GM21723 (cell line): ENCODE data around the gene CALR3.
"Not testable (repeated sequence)": the region's sequence is repeated elsewhere in the genome, so short reads cannot be mapped to it uniquely, and the experiment has no call there.

Experiments
- ATAC-seq: cut with Tn5 transposase; IDR thresholded peaks from one replicate; pipeline ENCODE4 v1.9.1; 2021; ENCODE audit warnings: mild to moderate bottlenecking, moderate library complexity; ENCODE audit not compliant: unreplicated experiment

The CALR3 gene

DNA sequence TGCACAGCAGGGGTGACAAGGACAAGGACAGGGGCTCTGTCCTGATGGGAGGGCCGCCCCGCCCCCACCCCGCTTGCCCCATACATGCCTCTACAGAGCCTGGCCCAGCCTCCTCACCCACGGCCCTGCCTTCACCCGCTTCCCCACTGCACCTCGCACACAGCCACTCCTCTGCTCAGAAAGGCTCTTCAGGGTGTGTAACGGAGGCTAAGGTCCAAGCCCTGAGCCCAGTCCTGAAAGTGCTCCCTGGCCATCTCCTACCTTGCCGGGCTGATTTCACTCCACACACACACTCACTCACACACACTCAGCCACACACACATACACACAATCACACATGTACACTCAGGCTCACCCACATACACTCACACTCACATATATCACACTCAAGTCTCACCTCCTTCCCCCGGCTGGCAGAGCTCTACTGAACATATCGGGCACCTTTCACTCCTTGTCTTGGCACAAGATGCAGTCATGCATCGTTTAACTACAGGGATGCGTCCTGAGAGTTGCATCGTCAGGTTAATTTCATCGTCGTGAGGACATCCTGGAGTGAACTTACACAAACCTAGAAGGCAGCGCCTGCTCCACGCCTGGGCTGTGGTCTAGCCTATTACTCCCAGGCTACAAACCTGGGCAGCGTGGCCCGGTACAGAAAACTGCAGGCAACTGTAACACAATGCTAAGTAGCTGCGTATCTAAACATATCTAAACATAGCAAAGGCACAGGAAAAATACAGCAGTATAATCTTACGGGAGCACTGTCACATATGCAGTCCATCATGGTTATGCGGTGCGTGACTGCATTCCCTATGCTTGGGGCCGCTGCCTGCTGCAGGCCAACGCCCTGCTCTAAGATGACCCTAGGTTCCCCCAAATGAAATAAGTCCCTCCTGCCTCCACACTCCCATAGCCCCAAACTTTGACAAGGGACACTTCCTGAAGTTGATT lies 37.3 kb downstream of the CALR3 start:
- no peak for ATAC-seq

DNA sequence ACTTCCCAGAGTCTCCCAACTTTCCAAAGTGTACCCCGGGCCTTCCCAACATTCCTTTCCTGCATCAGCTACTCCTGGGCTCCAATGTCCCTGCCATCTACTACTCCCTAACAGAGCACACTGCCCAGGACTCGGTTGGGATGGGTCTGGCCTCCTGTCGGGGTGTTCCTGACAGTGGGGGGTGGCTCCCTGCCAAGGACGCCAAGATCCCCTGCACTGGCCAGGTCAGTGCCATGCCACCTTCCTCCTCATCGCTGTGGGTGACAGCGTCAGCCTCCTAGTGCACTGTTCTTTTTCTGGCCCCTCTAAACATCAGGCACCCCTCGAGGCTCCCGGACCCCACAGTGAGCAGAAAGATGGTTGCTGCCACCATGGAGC lies 38.0 kb downstream of the CALR3 start:
- no peak for ATAC-seq

DNA sequence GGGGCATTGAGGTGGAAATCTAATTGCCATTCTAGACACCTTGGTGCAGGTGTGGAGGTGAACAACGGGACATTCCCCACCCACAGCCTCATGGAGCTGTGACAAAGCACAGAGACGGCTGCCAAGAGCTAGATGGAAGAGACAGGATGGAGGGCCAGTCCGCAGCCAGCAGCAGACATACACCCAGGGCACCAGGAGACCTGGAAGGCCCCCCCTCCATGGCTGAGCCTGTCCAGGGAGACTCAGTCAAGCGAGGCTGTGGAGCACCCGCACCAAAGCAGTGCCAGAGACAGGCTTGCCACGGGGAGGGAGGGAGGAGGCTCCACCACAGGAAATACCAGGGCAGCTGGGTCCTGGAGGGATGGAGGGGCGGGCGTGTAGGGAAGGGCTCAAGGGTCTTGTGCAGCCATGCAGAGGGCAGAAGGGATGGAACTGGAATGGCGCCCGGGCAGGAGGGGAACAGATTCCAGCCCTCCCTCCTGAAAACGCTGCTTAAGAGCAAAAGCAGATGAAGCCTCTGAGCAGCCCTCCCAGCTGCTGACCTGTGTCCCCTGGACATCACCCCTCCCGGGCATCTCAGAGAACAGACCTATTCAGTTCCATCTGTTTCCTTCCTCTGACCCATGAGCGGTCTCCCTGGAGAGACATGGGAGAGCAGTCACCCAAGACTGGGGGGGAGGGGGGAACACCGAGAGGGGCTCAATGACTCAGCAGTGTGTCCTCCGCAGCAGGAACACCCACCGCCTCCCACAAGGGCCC lies 38.6 kb downstream of the CALR3 start:
- no peak for ATAC-seq

DNA sequence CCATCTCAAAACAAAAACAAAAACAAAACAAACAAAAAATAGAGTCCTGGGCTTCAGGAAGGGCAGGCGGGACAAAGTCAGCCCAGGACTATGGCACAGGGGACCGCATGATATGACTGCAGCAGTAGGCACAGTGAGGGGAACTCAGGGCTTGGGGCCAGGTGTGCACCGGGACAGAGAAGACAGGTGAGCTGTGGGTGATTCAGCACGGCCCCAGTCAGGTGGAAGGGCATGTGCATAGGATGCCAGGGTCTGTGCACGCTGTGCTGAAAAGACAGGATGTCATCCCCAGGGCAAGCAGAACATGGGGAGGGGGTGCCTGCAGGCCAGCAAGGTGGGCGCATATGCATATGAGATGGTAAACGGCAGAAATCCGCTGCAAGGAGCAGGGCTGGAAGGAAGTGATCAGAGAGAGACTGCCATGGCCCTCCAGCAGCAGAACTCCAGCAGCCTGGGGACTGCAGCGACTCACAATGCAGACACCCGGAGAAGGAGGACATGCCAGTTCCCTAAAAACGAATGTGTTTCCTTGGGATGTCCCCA lies 39.2 kb downstream of the CALR3 start:
- ATAC-seq = no peak

DNA sequence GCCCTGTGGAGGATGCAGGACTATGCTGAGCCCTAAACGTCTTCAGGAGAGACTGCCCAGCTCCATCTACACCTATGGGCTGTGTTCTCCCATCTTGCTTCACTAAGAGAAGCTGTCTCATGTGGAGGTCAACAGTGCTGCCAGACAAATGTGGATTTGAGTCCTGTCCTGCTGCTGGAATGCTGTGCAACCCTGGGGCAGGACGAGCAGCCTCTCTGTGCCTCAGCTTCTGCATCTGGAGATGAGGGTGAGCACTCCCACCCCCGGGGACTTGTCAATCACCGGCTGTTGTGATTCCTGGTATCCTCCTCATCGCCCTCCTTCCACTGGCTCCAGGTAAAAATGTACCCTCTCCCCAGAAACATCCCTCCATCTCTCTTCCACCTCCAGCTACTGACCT lies 40.5 kb downstream of the CALR3 start:
- ATAC-seq = no peak

DNA sequence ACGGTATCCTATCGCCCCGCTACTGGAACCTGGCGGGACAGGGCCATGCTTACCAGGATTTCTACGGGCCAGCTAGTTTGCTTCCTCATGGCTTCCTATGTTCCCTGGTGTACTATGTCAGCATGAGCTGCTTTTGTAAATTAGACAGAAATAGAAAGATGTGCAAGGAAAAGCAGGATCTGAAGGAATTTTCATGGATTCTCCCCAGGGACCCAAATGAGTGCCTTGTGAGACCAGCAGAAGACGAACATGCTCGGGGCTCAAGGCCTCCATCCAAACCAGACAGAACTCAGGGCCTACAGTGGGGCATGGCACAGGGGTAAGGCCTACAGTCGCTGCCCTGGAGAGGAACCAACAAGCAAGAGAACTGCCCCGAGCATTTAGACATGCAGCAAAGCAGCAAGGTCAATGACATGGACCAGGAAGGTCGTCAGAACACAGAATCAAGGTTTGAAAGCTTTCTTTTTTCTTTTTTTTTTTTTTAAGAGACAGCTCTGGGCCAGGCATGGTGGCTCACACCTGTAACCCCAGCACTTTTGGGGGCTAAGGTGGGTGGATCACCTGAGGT lies 41.5 kb downstream of the CALR3 start:
- ATAC-seq = no peak

DNA sequence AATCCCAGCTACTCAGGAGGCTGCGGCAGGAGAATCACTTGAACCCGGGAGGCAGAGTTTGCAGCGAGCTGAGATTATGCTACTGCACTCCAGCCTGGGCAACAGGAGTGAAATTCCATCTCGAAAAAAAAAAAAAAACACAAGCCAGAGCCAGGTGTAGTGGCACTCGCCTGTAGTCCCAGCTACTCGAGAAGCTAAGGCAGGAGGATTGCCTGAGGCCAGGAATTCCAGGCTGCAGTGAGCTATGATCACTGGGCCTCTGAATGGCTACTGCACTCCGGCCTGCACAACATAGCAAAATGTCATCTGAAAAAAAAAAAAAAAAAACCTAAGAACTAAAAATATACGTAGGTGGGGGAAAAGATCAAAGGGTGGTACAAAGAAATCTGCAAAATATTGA lies 43.6 kb downstream of the CALR3 start:
- ATAC-seq = no peak

DNA sequence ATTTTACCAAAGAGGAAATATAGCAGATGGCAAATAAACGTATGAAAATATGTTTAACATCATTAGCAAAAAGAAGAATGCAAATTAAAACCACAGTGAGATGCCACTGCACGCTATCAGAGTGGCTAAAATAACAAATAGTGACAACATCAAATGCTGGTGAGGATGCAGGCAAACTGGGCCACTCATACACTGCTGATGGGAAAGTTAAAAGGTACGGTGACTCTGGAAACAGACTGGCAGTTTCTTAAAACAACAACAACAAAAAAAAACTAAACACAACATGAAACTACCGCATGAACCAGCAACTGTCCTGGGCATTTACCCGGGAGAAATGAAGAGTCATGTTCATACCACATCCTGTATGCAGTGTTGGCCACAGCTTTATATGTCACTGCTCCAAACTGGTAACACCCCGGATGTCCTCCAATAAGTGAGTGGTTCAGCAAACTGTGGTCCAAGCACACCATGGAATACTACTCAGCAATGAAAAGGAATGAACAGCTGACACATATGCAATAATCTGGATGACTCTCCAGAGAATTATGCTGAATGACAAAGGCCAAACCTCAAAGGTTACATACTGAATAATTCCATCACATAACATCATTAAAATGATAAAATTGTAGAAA lies 46.5 kb downstream of the CALR3 start:
- ATAC-seq = peak; percentile 38

DNA sequence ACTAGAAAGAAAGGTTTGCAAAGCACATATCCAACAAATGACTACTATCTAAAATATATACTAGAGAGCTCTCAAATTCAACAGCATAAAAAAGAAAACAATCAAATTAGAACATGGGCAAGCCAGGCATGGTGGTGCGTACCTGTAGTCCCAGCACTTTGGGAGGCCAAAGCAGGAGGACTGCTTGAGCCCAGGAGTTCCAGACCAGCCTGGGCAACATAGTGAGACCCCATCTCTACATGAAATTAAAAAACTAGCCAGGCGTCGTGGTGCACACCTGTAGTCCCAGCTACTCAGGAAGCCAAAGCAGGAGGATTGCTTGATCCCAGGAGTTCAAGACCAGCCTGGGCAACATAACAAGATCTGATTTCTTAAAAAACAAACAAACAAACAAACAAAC lies 47.1 kb downstream of the CALR3 start:
- ATAC-seq = not testable (repeated sequence)

DNA sequence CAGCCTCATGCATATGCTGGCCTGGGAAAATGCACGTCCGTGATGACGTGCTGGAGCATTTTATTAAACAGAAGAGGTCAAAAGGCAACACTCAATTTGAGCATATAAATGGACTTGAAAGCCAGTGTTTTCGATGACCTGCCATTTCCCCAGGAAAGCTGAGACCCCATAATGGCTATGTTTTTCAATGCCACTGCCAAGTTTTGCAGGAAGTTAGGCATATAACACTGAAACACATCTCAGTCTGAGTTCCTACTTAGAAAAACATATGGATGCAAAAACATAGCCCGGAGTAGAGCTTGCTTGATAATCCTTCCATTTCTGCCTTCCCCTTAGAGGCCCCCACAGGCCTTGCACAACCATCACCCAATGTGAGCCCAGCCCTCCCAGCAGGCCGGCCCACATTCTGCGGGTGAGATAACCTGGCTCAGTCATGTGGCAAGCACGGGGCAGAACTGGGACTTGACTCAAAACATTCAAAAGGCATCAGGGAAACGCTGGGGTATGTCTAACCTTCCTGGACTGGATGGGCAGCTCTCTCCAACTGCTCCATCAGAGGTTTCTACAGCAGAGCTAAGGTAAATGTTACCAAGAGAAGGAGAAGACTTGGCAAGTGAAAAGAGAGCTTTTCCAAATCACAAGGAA lies 49.1 kb downstream of the CALR3 start:
- no peak for ATAC-seq

DNA sequence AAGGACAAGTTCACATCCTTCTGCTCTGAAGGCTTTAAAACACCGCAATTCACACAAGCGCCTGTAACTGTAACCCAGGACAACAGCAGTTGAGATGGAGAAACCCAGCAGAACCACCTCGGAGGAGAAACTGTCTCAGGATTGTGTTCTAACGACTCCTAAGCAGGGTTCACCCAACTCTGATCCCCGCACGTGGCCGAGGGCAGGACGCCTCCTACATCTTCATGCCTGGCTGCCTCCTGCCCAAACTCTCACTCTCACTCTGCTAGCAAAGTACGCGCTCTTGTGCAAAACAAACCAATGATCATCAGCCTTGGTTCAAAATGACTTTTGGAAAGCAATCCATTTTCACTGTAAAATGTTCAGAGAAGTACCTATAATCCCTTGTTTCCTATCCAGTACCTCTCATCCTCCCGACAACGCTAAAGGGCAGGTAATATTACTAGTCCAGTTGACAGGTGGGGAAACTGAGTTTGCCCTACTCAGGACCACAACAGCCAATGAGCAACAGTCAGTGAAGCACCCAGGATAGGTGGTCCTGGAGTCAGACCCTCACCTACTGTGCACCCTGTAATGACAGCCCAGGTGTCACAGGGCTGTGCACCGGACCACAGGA lies 49.8 kb downstream of the CALR3 start:
- ATAC-seq = peak; percentile 36

DNA sequence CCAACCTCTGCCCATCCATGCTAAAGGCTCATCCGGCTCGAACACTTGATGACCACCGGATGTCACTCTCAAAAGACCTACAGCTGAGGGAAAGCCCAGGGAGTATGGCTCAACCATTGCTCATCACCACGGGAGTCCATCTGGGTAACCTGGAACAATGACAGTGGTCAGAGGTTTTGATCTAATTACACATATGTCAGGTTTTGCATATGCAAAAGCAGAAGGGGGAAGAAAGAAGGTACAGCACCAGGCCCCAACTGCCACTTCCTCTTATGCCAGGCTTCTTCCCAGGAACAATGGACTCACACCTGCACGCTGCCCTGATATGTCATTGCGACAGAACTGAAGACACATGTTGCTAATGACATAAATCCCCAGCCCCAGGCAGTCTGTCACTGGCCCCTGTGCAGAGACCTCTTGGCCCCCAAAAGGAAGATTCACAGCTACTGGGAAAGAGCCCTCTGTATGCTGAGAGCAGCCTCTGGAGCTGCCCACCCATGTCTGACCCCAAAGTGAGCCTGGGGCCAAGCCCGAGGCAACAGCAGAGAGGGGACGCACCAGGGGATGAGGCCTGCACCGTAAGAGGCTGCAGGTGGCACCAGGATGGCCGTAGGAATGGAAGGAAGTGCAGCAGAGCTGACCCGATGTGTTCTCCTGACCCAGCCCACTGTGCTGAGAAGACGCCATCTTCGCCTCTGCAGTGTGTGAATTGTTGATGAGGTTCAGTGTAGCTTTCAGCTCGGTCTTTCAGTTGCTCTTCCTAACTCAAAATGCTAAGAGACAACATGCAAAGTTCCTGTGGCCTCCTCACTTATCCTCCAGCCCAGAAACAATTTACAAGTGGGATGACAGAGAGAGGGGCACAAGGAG lies 50.5 kb downstream of the CALR3 start:
- peak; percentile 28 for ATAC-seq

DNA sequence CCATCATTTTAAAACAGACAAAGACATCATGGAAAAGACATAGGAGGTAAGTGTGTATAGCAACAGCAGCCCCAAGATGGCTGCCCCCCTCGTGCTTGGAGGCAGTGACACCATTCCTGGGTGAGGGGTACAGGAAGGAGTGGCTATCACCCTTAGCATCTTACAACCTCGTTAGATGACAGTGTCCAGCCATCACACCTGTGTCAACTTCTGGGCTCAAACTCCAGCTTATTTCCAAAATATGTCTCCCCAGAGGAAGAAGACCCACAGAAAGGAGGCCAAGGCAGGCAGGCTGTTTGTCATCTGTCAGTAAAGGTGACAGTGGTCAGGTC lies 51.7 kb downstream of the CALR3 start:
- ATAC-seq = no peak

DNA sequence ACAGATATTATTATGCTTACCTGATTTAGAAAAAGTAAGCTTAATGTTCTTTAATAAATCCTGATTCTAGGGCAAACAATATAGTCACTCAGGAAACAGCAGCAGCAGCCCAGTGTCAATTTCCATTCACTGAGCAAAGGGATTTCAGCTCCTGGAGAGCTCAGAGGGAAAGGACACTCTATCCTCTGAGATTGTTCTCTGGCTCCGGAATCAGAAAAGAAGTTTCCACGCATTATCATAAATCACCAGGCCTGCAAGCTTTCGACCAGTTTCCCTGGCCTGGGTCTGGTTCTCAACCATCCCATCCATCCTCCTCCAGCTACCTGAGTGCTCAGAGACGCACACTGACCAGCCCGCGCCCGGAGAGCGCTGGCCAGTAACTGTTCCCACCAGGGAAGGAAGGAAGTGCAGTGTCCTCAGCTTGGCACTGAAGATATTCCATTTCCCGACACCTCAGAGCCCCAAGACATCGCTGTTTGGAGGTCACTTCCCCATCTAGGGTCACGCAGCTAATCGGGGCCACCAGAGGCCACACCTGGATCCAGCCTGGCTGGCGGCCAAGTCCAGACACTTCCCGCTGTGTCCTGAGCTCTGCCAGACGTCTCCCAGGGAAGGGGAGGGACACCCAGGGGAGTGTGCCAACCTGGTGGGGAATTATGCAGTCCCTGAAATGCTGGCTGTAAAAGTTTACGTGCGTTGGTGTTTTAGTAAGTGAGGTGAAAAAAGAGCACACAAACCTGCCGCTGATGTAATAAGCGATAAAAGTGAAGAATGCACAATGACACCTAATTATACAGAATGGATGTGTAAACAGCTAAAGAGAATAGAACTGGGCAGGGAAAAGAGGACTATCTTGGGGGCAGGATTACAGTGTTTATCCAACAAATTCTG lies 53.3 kb downstream of the CALR3 start:
- ATAC-seq = no peak

DNA sequence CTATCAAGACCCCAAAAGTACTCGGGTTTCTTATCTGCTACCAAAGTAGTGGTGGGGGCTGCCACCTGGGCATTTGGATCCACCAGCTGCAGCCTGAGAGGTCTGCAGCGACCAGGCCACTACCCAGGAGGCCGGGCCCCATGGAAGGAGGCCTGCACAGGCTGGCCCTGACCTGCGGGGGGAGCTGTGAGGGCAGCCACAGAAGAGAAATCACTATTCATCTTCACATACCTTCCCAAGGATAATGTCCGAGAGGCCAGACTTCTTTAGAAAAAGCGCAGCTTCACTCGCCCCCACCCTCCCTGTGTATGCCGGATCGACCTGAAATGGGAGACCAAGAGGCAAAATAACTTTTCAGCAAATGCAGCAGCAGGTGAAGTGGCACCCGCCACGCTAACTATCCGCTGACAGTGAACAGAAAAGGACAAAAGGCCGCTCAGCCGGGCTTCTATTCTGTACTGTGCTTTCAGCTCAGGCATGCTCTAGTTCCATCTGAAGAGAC lies 54.3 kb downstream of the CALR3 start:
- no peak for ATAC-seq

DNA sequence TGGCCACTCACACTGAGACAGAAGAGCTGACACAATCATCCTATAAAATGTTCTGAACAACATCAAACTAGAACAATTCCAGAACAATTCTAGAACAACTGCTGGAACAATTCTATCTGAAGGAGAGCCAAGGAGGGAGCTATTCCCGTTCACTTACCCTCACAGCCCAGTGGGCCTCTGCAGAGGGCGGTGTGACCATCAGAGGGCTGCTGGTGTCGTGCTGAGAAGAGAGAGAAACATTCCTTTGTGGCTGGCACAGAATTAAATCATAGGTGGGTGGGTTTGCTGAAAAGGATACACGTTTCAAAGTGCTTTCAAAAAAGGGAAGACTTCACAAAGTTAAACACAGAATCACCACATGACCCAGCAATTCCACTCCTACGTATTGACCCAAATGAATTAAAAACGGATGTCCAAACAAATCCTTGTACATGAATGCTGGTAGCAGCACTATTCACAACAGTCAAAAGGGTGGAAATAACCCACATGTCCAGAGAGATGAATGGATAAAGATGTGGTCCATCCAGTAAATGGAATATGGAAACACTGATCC lies 59.1 kb downstream of the CALR3 start:
- no peak for ATAC-seq

DNA sequence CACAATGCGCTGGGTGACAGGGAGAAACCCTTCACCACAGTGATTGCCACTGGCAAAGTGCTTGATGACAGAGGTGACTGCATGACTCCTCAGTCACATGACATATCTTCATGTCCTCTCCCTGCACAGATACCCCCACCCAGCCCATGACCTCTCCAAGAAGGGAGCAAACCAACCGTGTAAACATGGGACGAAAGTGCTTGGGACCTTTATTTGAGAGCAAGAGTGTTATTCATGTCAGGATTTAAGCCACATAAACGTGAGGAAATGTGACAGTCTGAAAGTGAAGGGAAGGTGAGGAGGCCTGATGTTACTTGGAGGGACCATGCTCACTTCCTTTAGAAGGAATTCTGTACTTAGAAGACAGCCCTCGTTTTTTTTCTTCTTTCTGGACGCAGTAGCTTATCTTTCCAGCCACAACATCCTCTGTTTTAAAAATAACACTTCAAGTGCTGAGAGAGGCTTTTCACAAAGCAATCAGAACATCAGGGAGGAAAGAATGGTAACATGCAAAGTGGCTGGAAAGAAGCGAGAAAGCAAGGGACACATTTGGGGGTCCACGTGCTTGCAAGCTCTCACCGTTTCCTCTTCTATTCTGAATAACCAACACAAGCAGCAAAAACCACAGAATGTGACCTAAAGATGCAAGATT lies 59.8 kb downstream of the CALR3 start:
- peak; percentile 47 for ATAC-seq
